HEK293 (cell line): ENCODE data around the gene STK38.
A peak's percentile ranks its signal among the peaks of the same experiment; 100 is the strongest.
"Not testable (repeated sequence)": the region's sequence is repeated elsewhere in the genome, so short reads cannot be mapped to it uniquely, and the experiment has no call there.

Source experiments
- CTCF ChIA-PET: fragments of 350-600 bp; formaldehyde crosslinking; extraction: SDS; loops from one replicate; lab custom pipeline; 2021; ENCODE audit warnings: antibody characterized with exemption; lab: Yijun Ruan, JAX
- POLR2A ChIA-PET: fragments of 300-600 bp; formaldehyde crosslinking; extraction: SDS; loops from one replicate; lab custom pipeline; 2020; ENCODE audit warnings: antibody characterized with exemption, inconsistent platforms; lab: Yijun Ruan, JAX
- H3K27ac ChIP-seq: fragments of 200-500 bp; sonication (Bioruptor generic); 2 replicates; pipeline ENCODE4 v1.5.1; 2014; ENCODE audit warnings: low read depth, low read length, control low read depth, inconsistent platforms; ENCODE audit errors: extremely low read depth
- H3K36me3 ChIP-seq, 2 experiments: fragments of 200-500 bp in 1 of 2; sonication (Bioruptor generic) in 1 of 2; 1 replicate in 1 of 2; 2 replicates in 1 of 2; pipeline ENCODE4 v1.5.1; 2014 to 2017; ENCODE audit warnings: inconsistent platforms in 2 of 2, low read length in 2 of 2; ENCODE audit not compliant: control insufficient read depth in 2 of 2, insufficient read depth in 1 of 2
- H3K4me1 ChIP-seq: fragments of 200-500 bp; sonication (Bioruptor generic); 2 replicates; pipeline ENCODE4 v1.5.1; 2014; ENCODE audit warnings: mild to moderate bottlenecking, low read length, inconsistent platforms; ENCODE audit not compliant: control insufficient read depth, insufficient read depth
- H3K4me3 ChIP-seq: 2 replicates; pipeline ENCODE4 v1.5.1; 2011; ENCODE audit warnings: low read depth, mild to moderate bottlenecking, control low read depth, low read length, moderate library complexity
- H3K9me3 ChIP-seq: fragments of 200-500 bp; sonication (Bioruptor generic); 2 replicates; pipeline ENCODE4 v1.5.1; 2014; ENCODE audit warnings: low read depth, low read length, inconsistent platforms; ENCODE audit not compliant: control insufficient read depth, insufficient read depth
- FEZF1 ChIP-seq: fragments of 450-650 bp; formaldehyde crosslinking; IDR thresholded peaks from 2 replicates; pipeline ENCODE4 v1.5.1; 2016; ENCODE audit warnings: missing biosample characterization, missing genetic modification characterization
- GFI1B ChIP-seq: fragments of 450-650 bp; formaldehyde crosslinking; IDR thresholded peaks from 2 replicates; pipeline ENCODE4 v1.5.1; 2016; ENCODE audit warnings: missing biosample characterization, missing genetic modification characterization
- GLI4 ChIP-seq: fragments of 450-650 bp; formaldehyde crosslinking; IDR thresholded peaks from 2 replicates; pipeline ENCODE4 v1.5.1; 2016; ENCODE audit warnings: missing biosample characterization, missing genetic modification characterization
- GLIS2 ChIP-seq: fragments of 450-650 bp; formaldehyde crosslinking; IDR thresholded peaks from 2 replicates; pipeline ENCODE4 v1.5.1; 2016; ENCODE audit warnings: missing biosample characterization, missing genetic modification characterization
- HOXC10 ChIP-seq: sonication (generic); formaldehyde crosslinking; IDR thresholded peaks from 2 replicates; pipeline ENCODE4 v1.8.1; 2023; ENCODE audit warnings: mild to moderate bottlenecking, missing genetic modification reagents
- KLF1 ChIP-seq: fragments of 450-650 bp; formaldehyde crosslinking; IDR thresholded peaks from 2 replicates; pipeline ENCODE4 v1.5.1; 2016; ENCODE audit warnings: missing biosample characterization, missing genetic modification characterization
- RBAK ChIP-seq: fragments of 450-650 bp; formaldehyde crosslinking; IDR thresholded peaks from 2 replicates; pipeline ENCODE4 v1.5.1; 2016; ENCODE audit warnings: missing biosample characterization, missing genetic modification characterization
- SCRT1 ChIP-seq: fragments of 450-650 bp; formaldehyde crosslinking; IDR thresholded peaks from 2 replicates; pipeline ENCODE4 v1.5.1; 2016; ENCODE audit warnings: missing biosample characterization, missing genetic modification characterization, borderline replicate concordance
- SETDB1 ChIP-seq: IDR thresholded peaks from one replicate; pipeline ENCODE4 v1.6.1; 2017; ENCODE audit warnings: mild to moderate bottlenecking, low read length, moderate library complexity, mixed read lengths; ENCODE audit not compliant: insufficient read length
- ZBTB1 ChIP-seq: fragments of 450-650 bp; formaldehyde crosslinking; IDR thresholded peaks from 2 replicates; pipeline ENCODE4 v1.5.1; 2016; ENCODE audit warnings: missing biosample characterization, missing genetic modification characterization
- ZBTB17 ChIP-seq: fragments of 450-650 bp; formaldehyde crosslinking; IDR thresholded peaks from 2 replicates; pipeline ENCODE4 v1.5.1; 2016; ENCODE audit warnings: missing biosample characterization, missing genetic modification characterization
- ZFP3 ChIP-seq: fragments of 450-650 bp; formaldehyde crosslinking; IDR thresholded peaks from 2 replicates; pipeline ENCODE4 v1.5.1; 2016; ENCODE audit warnings: low read depth, missing biosample characterization, missing genetic modification characterization
- ZNF221 ChIP-seq: fragments of 450-650 bp; formaldehyde crosslinking; IDR thresholded peaks from 2 replicates; pipeline ENCODE4 v1.5.1; 2017; ENCODE audit warnings: missing biosample characterization, missing genetic modification characterization, borderline replicate concordance
- ZNF248 ChIP-seq: fragments of 450-650 bp; formaldehyde crosslinking; IDR thresholded peaks from 2 replicates; pipeline ENCODE4 v1.5.1; 2017; ENCODE audit warnings: missing biosample characterization, missing genetic modification characterization
- ZNF341 ChIP-seq: fragments of 450-650 bp; formaldehyde crosslinking; IDR thresholded peaks from 2 replicates; pipeline ENCODE4; 2016; ENCODE audit warnings: low read depth, missing biosample characterization, missing genetic modification characterization
- ZNF433 ChIP-seq: fragments of 450-650 bp; formaldehyde crosslinking; IDR thresholded peaks from 2 replicates; pipeline ENCODE4 v1.5.1; 2016; ENCODE audit warnings: missing biosample characterization, missing genetic modification characterization, low read depth
- ZNF473 ChIP-seq: fragments of 450-650 bp; formaldehyde crosslinking; IDR thresholded peaks from 2 replicates; pipeline ENCODE4 v1.5.1; 2017; ENCODE audit warnings: missing biosample characterization, missing genetic modification characterization
- ZNF514 ChIP-seq: fragments of 450-650 bp; formaldehyde crosslinking; IDR thresholded peaks from 2 replicates; pipeline ENCODE4 v1.5.1; 2016; ENCODE audit warnings: missing biosample characterization, missing genetic modification characterization
- ZNF560 ChIP-seq: fragments of 450-650 bp; formaldehyde crosslinking; IDR thresholded peaks from 2 replicates; pipeline ENCODE4 v1.5.1; 2017; ENCODE audit warnings: missing biosample characterization, missing genetic modification characterization, borderline replicate concordance
- ZNF658 ChIP-seq: fragments of 450-650 bp; formaldehyde crosslinking; IDR thresholded peaks from 2 replicates; pipeline ENCODE4; 2016; ENCODE audit warnings: missing biosample characterization, missing genetic modification characterization
- ZNF670 ChIP-seq: fragments of 450-650 bp; formaldehyde crosslinking; IDR thresholded peaks from 2 replicates; pipeline ENCODE4 v1.5.1; 2016; ENCODE audit warnings: missing biosample characterization, missing genetic modification characterization, low read depth
- TF ChIP-seq, protein P1 (sequence below): fragments of 450-650 bp; formaldehyde crosslinking; IDR thresholded peaks from 2 replicates; pipeline ENCODE4 v1.5.1; 2016; ENCODE audit warnings: missing biosample characterization, missing genetic modification characterization, borderline replicate concordance

STK38 gene

DNA sequence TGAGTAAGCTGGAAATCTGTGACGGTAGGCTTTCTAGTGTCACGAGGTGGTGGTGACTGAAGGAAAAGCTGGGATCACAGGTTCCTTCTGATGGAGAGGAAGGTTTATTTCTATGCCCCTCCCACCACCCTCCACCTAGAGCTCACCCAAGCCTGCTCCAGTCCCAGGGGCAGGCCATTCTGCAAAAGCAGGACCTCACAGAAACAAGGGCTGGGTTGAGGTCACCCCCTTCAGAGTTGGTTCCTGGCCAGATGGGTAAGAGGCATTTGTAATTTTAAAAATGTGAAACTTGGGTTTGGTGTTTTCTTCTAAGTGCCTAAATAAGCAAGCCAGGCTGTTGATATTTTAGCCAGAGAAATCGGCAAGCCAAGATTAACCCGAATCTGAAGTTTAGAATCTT lies 57.9 kb downstream of the STK38 start:
- Histone ChIP-seq H3K27ac (no peak overlapping the region), H3K4me3 (no peak overlapping the region), H3K36me3 (peaks cover 28 to 63% of the 10 kb centered on the region in 2 experiments), H3K9me3 (no peaks in the 10 kb centered on the region), H3K4me1 (no peaks in the 10 kb centered on the region)
- ChIA-PET POLR2A (interaction anchor here (0.6 kb wide), 1 partner anchor 95 kb away, joined by 3 read pairs; no protein-coding TSS in a partner anchor), CTCF (interaction anchor here (1.4 kb wide), 1 partner anchor 129 kb away, joined by 4 read pairs; no protein-coding TSS in a partner anchor)
- TF ChIP-seq ZFP3 (tag by site-specific recombination) (no peak), RBAK (tag by site-specific recombination) (no peak), GFI1B (no peak), ZNF433 (tag by site-specific recombination) (no peak), ZNF560 (no peak), HOXC10 (CRISPR knock-in tag) (no peak)
- TF ChIP-seq, all 188 proteins: peak for 0

DNA sequence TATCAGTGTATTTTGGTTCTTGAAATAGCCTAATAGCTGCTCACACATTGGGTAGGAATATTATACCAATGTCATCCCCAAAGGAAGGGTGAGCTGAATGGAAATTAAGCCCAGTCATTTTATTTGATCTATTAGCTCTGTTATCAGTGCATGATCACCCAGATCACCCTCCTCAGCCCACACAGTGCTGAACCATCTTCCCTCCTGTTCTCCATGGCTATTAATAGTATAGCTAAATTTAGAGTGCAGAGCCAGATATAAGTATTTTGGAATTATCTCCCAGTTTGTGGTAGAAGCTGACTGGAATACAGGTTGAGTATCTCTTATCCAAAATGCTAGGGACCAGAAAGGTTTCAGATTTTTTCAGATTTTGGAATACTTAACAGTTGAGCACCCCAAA lies 59.1 kb downstream of the STK38 start:
- H3K4me1 ChIP-seq = no peaks in the 10 kb centered on the region
- peaks cover 27 to 58% of the 10 kb centered on the region in 2 experiments for H3K36me3 ChIP-seq
- no peak overlapping the region for H3K4me3 ChIP-seq
- POLR2A ChIA-PET = no interaction called here
- CTCF ChIA-PET = interaction anchor here (0.5 to 1.4 kb wide), 5 partner anchors 8 to 667 kb away, joined by 3 to 4 read pairs (median 4); no protein-coding TSS in a partner anchor
- TF ChIP-seq GLIS2 (tag by site-specific recombination) (no peak), ZBTB17 (tag by site-specific recombination) (peak; percentile 57; the same call in 1 of the 2 replicates)
- no peaks in the 10 kb centered on the region for H3K9me3 ChIP-seq
- H3K27ac ChIP-seq = no peak overlapping the region

DNA sequence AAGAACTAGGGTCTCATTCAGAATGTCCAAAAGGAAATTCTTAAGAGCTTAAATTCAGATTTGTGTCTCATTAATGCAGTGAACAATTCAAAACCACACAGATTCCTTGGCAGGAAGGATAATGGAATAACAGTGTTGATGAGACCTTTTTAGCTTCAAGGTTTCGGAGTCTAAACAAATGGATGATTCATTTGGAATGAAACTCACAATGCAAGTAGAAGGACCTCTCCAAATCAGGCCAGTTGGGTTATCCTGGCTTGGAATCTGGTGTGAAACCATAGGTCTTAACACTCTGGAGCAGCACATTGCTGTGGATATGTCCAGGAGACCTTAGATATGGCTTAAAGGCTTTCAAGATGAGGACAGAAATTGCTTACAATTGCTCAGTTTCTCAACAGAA lies 59.6 kb downstream of the STK38 start:
- no peaks in the 10 kb centered on the region for H3K9me3 ChIP-seq
- H3K27ac ChIP-seq = no peak overlapping the region
- H3K4me3 ChIP-seq = no peak overlapping the region
- CTCF ChIA-PET = interaction anchor here (0.6 kb wide), 1 partner anchor 181 kb away, joined by 4 read pairs; no protein-coding TSS in a partner anchor
- peaks cover 32 to 58% of the 10 kb centered on the region in 2 experiments for H3K36me3 ChIP-seq
- no peak for TF ChIP-seq KLF1 (tag by site-specific recombination)
- TF ChIP-seq, protein P1, sequence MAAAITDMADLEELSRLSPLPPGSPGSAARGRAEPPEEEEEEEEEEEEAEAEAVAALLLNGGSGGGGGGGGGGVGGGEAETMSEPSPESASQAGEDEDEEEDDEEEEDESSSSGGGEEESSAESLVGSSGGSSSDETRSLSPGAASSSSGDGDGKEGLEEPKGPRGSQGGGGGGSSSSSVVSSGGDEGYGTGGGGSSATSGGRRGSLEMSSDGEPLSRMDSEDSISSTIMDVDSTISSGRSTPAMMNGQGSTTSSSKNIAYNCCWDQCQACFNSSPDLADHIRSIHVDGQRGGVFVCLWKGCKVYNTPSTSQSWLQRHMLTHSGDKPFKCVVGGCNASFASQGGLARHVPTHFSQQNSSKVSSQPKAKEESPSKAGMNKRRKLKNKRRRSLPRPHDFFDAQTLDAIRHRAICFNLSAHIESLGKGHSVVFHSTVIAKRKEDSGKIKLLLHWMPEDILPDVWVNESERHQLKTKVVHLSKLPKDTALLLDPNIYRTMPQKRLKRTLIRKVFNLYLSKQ = no peak
- TF ChIP-seq ZNF248 (tag by site-specific recombination) = no peak
- no peak for TF ChIP-seq GFI1B
- no peak for TF ChIP-seq ZNF514 (tag by site-specific recombination)
- TF ChIP-seq GLI4 = no peak
- TF ChIP-seq ZNF473 = no peak
- TF ChIP-seq ZNF670 (tag by site-specific recombination) = no peak
- no peak for TF ChIP-seq ZBTB1 (tag by site-specific recombination)
- TF ChIP-seq ZNF658 (tag by site-specific recombination) = no peak
- TF ChIP-seq ZNF221 (tag by site-specific recombination) = no peak
- TF ChIP-seq FEZF1 (tag by site-specific recombination) = no peak
- no peak for TF ChIP-seq SETDB1
- H3K4me1 ChIP-seq = no peaks in the 10 kb centered on the region
- POLR2A ChIA-PET = no interaction called here

DNA sequence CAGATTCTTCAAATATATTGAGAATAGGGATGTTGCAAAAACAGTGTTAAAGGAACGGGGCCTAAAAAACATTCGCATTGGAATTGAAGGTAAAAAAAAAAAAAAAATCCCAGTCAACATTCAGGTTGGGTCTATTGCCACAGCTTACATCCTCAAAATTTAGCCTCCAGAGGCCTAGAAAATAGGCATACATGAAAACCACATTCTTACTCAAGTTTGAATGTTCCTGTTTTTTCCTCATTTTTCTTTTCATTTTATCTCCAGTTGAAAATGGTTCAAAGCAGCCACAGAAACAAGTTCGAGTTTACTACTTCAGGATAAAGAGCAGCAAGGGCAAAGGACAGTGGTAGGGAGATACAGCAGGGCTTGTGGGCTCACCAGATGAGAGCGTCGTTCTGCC lies 62.5 kb downstream of the STK38 start:
- H3K4me3 ChIP-seq = no peak overlapping the region
- H3K4me1 ChIP-seq = no peaks in the 10 kb centered on the region
- H3K9me3 ChIP-seq = no peaks in the 10 kb centered on the region
- H3K36me3 ChIP-seq = peaks cover 54 to 74% of the 10 kb centered on the region in 2 experiments
- no peak overlapping the region for H3K27ac ChIP-seq
- CTCF ChIA-PET = interaction anchor here (0.6 to 1.1 kb wide), 3 partner anchors 23 to 61 kb away, joined by 3 to 5 read pairs (median 3); no protein-coding TSS in a partner anchor
- no peak for TF ChIP-seq ZNF341 (tag by site-specific recombination)
- no peak for TF ChIP-seq SCRT1 (tag by site-specific recombination)
- TF ChIP-seq, all 188 proteins: peak for 0
- POLR2A ChIA-PET = no interaction called here

DNA sequence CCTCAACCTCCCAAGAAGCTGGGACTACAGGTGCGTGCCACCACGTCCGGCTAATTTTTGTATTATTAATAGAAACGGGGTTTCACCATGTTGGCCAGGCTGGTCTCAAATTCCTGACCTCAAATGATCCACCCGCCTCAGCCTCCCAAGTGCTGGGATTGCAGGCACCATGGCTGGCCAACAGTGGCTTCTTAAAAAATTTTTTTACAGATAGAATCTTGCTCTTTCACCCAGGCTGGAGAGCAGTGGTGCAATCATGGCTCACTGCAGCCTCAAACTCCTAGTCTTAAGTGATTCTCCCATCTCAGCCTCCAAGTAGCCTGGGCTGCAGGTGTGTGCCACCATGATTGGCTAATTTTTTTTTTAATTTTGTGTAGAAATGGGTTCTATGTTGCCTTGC lies 64.0 kb downstream of the STK38 start:
- CTCF ChIA-PET, H3K9me3 ChIP-seq, H3K4me1 ChIP-seq, H3K27ac ChIP-seq, H3K4me3 ChIP-seq: not testable (repeated sequence)
- POLR2A ChIA-PET = interaction anchor here (0.6 kb wide), 1 partner anchor 11 kb away, joined by 4 read pairs; no protein-coding TSS in a partner anchor
- H3K36me3 ChIP-seq = peaks cover 57 to 72% of the 10 kb centered on the region in 2 experiments
